T-helper 2 cell treated with Interferon-gamma antibody and Interleukin-4, amounts not matched to agents 5 μg/mL and 100 μg/mL, for 36 hours (primary cell): Measurements from ENCODE around the gene CSAD.
A peak's percentile ranks its signal among the peaks of the same experiment; 100 is the strongest.
"Not testable (repeated sequence)": the region's sequence is repeated elsewhere in the genome, so short reads cannot be mapped to it uniquely, and the experiment has no call there.

Source experiments
- DNase-seq: peaks from one replicate; pipeline ENCODE4 v3.0.0; 2021; ENCODE audit warnings: low spot score
- H3K27ac Mint-ChIP-seq: one replicate; pipeline ENCODE4 v1.8.0; 2021; ENCODE audit warnings: mild to moderate bottlenecking, mixed read lengths
- H3K27me3 Mint-ChIP-seq: one replicate; pipeline ENCODE4 v1.8.0; 2021; ENCODE audit warnings: low read depth, mixed read lengths
- H3K36me3 Mint-ChIP-seq: one replicate; pipeline ENCODE4 v1.8.0; 2021; ENCODE audit warnings: low read depth, mixed read lengths
- H3K4me1 Mint-ChIP-seq: one replicate; pipeline ENCODE4 v1.8.0; 2021; ENCODE audit warnings: low read depth, mixed read lengths
- H3K4me3 Mint-ChIP-seq: one replicate; pipeline ENCODE4 v1.8.0; 2022; ENCODE audit warnings: mild to moderate bottlenecking, moderate library complexity, mixed read lengths
- H3K9me3 Mint-ChIP-seq: one replicate; pipeline ENCODE4 v1.8.0; 2021; ENCODE audit warnings: mixed read lengths

CSAD gene

DNA sequence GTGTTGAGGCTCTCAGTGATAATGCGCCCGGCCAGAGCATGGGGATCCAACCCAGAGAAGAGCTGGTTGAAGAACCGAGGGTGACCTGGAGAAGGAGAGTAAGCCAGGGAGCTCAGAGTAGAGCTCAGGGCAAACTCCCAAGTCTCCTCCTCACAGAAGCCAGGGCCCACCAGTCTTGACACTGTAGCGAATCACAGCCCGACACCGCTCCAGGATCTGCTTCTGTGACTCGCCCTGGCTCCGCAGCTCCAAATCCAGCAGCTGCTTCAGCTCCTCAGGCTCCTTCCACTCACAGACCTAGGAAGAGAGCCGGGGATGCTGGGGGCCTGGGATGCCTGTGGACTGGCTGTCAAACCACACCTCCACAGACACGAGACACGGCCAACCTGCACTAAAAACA is 8.4 kb downstream of the CSAD start:
- Mint-ChIP-seq H3K4me3 (no peak overlapping the region), H3K36me3 (no peaks in the 10 kb centered on the region), H3K27ac (no peak overlapping the region), H3K9me3 (no peaks in the 10 kb centered on the region), H3K27me3 (no peaks in the 10 kb centered on the region), H3K4me1 (peaks cover 11% of the 10 kb centered on the region)
- no peak for DNase-seq

DNA sequence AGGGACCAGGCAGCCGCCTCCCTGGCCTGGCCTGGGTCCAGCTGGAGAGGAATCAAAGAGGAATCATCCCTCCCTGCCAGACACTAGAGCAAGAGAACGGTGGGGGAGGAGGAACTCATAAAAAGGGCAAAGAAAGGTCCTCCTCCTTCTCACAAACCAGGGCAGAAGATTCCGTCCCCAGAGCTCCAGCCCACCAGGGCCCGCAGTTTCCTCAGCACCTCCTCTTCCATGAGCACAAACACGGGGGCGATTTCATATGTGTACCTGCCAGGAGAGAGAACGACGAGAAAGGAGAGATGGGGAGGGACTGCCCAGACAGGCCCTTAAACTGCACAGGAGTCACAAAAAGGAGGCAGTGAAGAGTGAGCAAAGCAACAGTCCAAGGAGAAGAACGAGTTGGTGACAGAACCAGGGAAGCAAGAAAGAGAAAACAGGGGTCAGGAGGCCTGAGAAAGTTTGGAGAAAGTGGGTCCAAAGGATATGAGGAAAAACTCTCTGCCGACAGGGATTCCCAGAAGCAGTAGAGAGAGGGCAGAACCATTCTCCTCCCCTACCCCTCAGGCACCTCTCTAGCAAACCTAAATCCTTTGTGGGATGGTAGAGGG is 8.9 kb downstream of the CSAD start:
- no peaks in the 10 kb centered on the region for H3K36me3 Mint-ChIP-seq
- no peaks in the 10 kb centered on the region for H3K27me3 Mint-ChIP-seq
- no peaks in the 10 kb centered on the region for H3K9me3 Mint-ChIP-seq
- no peak for DNase-seq
- H3K4me3 Mint-ChIP-seq, result no peak overlapping the region
- no peak overlapping the region for H3K27ac Mint-ChIP-seq
- H3K4me1 Mint-ChIP-seq, result peaks cover 11% of the 10 kb centered on the region

DNA sequence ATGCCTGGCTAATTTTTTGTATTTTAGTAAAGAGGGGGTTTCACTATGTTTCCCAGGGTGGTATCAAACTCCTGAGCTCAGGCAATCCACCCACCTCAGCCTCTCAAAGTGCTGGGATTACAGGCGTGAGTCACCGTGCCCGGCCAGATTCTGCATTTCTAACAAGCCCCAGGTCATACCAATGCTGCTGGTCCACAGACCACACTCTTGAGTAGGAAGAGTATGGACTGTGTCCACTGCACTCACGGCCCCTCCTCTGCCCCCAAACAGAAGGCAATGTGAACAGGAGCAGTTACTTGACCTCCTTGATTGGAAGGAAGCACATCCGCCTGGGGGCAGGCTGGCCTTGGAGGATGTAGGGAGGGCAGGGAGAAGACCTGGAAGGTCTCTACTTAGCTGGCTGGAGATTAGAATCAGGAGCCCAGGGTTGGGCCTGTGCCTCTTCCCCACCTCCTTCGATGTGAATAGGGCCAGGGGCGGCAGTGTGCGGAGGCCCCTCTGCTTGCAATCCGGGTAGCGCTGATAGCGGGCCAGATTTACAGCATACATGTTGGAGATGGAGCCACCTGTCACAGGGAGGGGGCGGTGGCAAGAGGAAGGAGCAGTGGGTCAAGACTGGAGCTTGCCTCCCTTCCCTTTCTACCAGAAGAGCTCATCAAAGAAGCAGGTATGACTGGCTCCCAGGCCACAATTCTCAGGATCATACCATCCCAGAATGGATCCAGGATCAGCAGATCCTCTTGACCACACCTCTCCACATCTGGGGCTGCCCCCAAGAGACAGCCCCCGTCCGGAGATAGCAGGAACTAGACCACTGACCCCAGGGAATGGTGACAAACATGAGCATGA is 9.6 kb downstream of the CSAD start:
- no peak for DNase-seq
- Mint-ChIP-seq H3K27ac (no peak overlapping the region), H3K9me3 (no peaks in the 10 kb centered on the region), H3K36me3 (no peaks in the 10 kb centered on the region), H3K27me3 (no peaks in the 10 kb centered on the region), H3K4me1 (peaks cover 11% of the 10 kb centered on the region), H3K4me3 (no peak overlapping the region)

DNA sequence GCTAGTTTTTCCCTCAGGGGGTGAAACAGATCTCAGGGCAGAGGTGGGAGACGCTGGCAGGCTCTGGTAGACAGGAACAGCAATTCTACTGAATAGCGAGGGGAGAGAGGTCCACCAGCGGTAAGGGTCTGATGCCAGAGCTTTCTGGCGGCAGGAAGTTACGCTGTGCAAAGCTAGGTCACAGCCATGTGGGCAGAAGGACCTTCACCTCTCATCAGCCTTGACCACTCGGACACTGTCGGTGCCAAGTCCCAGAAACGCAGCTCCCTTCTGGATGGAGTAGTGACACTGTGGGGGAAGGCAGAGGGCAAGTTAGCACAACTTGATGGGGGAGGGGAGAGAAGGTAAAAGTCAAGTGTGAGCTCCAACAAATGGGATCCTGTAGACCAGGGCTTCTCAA is 10.5 kb downstream of the CSAD start:
- Mint-ChIP-seq H3K27ac (no peak overlapping the region), H3K4me1 (peaks cover 4% of the 10 kb centered on the region), H3K4me3 (no peak overlapping the region), H3K9me3 (no peaks in the 10 kb centered on the region), H3K27me3 (no peaks in the 10 kb centered on the region), H3K36me3 (no peaks in the 10 kb centered on the region)
- DNase-seq, result no peak

DNA sequence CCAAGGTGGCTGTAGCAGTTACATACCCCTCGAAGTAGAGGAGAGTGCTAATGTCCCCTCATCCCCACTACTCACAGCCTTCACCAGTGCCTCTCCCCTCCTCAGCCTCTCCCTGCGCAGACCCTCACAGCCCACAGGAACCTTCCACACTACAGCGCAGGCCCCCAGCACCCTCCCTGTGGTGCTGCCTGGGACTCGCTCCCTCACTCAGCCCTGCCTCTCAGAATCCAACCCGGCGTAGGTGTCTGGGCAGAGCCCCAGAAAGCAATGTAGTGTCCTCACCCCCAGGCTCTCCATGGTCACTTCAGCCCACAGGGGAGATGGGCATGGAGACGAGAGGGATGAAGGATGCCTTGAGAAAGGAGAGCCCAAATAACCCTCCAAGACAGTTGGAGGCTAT is 11.1 kb downstream of the CSAD start:
- no peaks in the 10 kb centered on the region for H3K4me1 Mint-ChIP-seq
- no peak for DNase-seq
- no peaks in the 10 kb centered on the region for H3K9me3 Mint-ChIP-seq
- H3K27me3 Mint-ChIP-seq, result no peaks in the 10 kb centered on the region
- no peak overlapping the region for H3K4me3 Mint-ChIP-seq
- H3K36me3 Mint-ChIP-seq, result no peaks in the 10 kb centered on the region
- H3K27ac Mint-ChIP-seq, result no peak overlapping the region

DNA sequence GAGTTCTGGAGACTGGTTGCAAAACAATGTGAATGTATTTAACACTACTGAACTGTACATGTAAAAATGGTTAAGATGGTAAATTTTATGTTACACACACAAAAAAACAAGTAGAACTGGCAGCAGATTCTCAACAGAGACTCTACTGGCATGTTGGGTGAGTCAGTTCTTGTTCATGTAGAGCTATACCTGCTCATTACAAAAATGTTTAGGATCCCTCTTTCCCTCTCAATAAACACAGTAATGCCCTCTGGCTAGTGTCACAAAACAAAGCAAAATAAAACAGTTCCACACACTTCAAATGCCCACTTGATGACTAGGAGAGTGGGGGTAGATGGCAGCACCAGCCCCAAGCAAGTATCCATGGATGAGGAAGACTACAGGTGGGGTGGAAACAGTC is 13.9 kb downstream of the CSAD start:
- Mint-ChIP-seq H3K4me3 (no peak overlapping the region), H3K9me3 (no peaks in the 10 kb centered on the region), H3K4me1 (no peaks in the 10 kb centered on the region), H3K36me3 (no peaks in the 10 kb centered on the region), H3K27me3 (no peaks in the 10 kb centered on the region), H3K27ac (no peak overlapping the region)
- DNase-seq, result no peak

DNA sequence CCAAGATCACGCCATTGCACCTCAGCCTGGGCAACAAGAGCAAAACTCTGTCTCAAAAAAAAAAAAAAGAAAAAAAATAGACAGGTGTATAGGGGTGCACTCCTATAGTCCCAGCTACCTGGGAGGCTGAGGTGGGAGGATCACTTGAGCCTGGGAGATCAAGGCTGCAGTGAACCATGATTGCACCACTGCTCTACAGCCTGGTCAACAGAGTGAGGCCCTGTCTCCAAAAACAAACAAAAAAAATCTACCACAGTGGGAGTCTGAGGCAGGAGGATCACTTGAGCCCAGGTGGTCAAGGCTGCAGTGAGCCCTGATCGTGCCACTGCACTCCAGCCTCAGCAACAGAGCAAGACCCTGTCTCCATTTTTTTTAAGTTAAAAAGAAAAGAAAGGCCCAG is 17.7 kb downstream of the CSAD start:
- H3K4me3 Mint-ChIP-seq, H3K4me1 Mint-ChIP-seq, H3K27ac Mint-ChIP-seq, DNase-seq, H3K9me3 Mint-ChIP-seq, H3K36me3 Mint-ChIP-seq, H3K27me3 Mint-ChIP-seq: not testable (repeated sequence)

DNA sequence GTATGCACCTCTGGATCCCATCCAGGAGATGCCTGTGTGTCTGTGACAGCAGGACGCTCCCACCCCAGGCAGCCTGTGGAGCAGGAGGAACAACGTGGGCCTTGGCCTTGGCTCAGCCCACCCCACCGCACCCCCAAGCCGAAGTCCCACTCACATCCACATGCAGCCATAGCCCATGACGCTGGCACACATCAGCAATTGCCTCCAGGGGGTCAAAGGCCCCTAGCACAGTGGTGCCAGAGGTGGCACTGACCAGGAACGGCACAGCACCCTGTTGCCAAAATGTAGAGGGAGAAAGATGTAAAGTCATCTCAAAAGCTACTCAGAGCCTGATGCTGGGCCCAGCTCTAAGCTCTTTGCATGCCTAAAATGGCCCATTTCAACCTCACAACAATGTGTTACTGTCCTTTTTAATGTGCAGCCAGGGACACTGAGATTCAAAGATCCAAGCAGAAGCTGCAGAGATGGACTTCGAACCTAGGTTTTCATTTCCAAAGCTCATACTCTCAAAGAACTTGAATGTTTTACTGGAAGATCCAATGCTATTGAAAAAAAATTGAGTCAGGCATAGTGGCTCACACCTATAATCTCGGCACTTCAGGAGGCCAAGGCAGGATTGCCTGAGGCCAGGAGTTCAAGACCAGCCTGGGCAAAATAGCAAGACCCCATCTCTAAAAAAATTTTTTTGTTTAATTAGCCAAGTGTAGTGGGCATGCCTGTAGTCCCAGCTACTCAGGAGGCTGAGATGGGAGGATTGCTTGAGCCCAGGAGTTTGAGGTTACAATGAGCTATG is 19.4 kb downstream of the CSAD start:
- H3K27me3 Mint-ChIP-seq, result no peaks in the 10 kb centered on the region
- H3K27ac Mint-ChIP-seq, result no peak overlapping the region
- DNase-seq, result no peak
- H3K4me1 Mint-ChIP-seq, result peaks cover 9% of the 10 kb centered on the region
- no peak overlapping the region for H3K4me3 Mint-ChIP-seq
- no peaks in the 10 kb centered on the region for H3K36me3 Mint-ChIP-seq
- no peaks in the 10 kb centered on the region for H3K9me3 Mint-ChIP-seq

DNA sequence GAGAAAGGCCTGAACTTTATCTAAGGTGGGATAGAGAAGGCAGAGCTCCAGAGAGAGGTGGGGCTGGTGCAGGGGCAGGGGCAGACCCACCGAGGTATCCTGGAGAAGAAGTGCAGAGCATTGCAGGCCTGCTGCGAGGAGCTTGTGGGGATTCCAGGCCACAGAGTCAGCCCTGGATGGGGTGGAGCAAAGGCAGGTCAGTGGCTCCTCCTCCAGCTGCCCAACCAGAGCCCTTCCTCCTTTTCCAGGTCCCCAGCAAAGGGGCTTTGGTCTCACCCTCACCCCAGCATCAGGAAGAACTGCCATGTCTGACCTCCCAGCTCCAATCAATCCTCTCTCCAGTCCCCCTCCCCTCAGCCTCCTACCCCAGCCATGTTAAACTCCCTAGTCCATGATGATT is 20.1 kb downstream of the CSAD start:
- H3K36me3 Mint-ChIP-seq, result no peaks in the 10 kb centered on the region
- H3K27ac Mint-ChIP-seq, result no peak overlapping the region
- no peak overlapping the region for H3K4me3 Mint-ChIP-seq

DNA sequence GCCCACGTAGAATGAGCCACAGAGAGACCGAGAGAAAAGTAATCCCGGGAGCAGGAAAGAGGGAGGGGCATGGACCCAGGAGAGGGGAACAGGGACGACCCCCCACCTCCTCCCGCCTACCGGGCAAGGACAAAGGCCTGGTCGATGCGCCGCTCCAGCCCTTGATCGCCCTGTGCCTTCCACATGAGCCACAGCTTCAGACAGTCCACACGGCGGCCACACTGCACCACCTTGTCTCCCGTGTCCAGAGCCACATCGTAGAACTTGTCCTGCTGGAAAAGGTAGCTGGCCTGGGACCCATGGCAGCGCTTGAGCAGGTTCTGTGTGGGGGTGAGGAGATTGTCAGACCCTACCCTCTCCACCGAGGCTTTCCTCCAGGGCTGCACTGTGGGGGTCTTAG is 20.7 kb downstream of the CSAD start:
- H3K9me3 Mint-ChIP-seq, result no peaks in the 10 kb centered on the region
- no peak for DNase-seq
- H3K36me3 Mint-ChIP-seq, result no peaks in the 10 kb centered on the region
- no peaks in the 10 kb centered on the region for H3K27me3 Mint-ChIP-seq
- no peak overlapping the region for H3K4me3 Mint-ChIP-seq
- no peak overlapping the region for H3K27ac Mint-ChIP-seq
- peaks cover 9% of the 10 kb centered on the region for H3K4me1 Mint-ChIP-seq

More for the DNA sequence above, 20.1 kb downstream of the CSAD start:
- Mint-ChIP-seq H3K4me1 (peaks cover 9% of the 10 kb centered on the region), H3K27me3 (no peaks in the 10 kb centered on the region), H3K9me3 (no peaks in the 10 kb centered on the region)
- DNase-seq, result no peak

DNA sequence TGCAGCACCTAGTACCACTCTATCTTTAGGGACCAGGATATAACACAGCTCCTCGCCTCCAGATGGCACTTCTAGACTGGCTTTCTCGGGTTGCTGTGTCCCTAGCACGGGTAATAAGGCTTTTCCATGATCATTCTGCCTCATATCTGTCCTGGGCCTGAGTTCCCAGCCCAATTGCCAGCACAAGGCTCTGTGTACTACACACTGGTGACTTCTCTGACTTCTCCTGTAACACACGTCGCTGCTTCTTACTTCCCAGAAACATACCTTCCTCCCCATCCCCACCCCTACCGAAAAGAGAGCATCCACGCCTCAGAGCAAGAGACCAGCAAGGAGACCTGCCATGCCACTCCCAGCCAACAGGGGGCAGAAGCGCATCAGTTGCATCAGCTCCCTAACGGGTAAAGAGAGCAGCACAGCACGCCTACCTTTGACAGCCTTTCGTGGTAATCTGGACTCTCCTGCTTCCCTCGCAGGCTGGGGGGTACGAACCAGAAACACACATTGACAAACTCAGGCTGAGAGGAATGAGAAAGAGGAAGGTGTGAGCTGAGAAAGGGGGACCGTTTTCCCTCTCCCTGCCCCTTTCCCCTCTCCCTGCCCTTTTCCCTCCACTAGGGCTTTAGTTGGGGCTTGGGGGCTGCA is 21.4 kb downstream of the CSAD start:
- H3K36me3 Mint-ChIP-seq, result no peaks in the 10 kb centered on the region
- no peak overlapping the region for H3K4me3 Mint-ChIP-seq
- H3K9me3 Mint-ChIP-seq, result no peaks in the 10 kb centered on the region
- peaks cover 9% of the 10 kb centered on the region for H3K4me1 Mint-ChIP-seq
- peak overlapping the region; percentile 28 for H3K27ac Mint-ChIP-seq
- no peaks in the 10 kb centered on the region for H3K27me3 Mint-ChIP-seq
- DNase-seq, result peak; percentile 82

DNA sequence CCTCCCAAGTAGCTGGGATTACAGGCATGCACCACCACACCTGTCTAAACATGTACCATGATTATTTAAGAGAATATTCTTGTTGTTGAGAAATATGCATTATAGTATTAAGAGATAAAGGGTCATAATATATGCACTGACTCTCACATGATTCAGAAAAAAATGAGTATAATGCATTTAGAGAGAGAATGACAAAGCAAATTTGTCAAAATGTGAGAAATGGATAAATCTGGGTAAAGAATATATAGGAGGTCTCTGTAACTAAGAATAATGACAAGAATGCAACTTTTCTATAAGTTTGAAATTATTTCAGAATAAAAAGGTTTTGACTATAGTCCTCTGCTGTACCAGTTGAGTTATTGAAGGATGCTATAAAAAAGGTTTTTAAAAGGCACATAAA is 28.3 kb downstream of the CSAD start:
- no peaks in the 10 kb centered on the region for H3K4me1 Mint-ChIP-seq
- no peak for DNase-seq
- no peak overlapping the region for H3K4me3 Mint-ChIP-seq
- no peaks in the 10 kb centered on the region for H3K27me3 Mint-ChIP-seq
- H3K36me3 Mint-ChIP-seq, result no peaks in the 10 kb centered on the region
- no peaks in the 10 kb centered on the region for H3K9me3 Mint-ChIP-seq
- no peak overlapping the region for H3K27ac Mint-ChIP-seq

DNA sequence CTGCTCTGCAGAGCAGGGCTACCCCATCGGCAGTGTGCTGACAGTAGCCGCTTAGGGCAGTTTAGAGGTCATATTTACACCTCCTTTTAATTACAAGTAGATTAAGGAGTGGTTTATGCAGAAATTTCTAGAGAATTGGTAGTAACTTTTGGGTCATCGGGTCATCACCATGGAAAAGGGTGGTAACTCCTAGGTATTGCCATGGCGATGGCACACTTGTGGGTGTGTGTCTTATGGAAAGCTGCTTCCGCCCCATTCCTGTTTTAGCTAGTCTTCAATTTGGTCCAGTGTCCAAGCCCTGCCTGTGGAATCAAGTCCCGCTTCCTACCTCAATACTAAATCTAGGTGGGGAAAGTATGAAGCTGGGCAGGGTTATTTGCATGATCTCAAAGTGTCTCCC is 29.7 kb downstream of the CSAD start:
- Mint-ChIP-seq H3K4me1 (no peaks in the 10 kb centered on the region), H3K9me3 (no peaks in the 10 kb centered on the region), H3K36me3 (no peaks in the 10 kb centered on the region), H3K27ac (no peak overlapping the region), H3K27me3 (no peaks in the 10 kb centered on the region), H3K4me3 (no peak overlapping the region)
- no peak for DNase-seq

DNA sequence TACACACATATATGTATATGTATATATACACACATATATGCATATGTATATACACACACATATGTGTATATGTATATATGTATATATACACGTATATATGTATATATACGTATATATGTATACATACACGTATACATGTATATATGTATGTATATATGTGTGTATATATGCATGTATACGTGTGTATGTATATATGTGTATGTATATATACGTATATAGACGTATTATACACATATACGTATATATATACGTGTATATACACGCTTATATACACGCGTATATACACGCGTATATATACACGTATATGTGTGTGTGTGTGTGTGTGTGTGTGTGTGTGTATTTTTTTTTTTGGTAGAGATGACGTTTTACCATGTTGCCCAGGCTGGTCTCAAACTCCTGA is 33.1 kb downstream of the CSAD start:
- H3K9me3 Mint-ChIP-seq, result no peaks in the 10 kb centered on the region
- no peak for DNase-seq
- H3K27me3 Mint-ChIP-seq, result no peaks in the 10 kb centered on the region
- H3K27ac Mint-ChIP-seq, result no peak overlapping the region
- H3K4me3 Mint-ChIP-seq, result no peak overlapping the region
- no peaks in the 10 kb centered on the region for H3K36me3 Mint-ChIP-seq
- no peaks in the 10 kb centered on the region for H3K4me1 Mint-ChIP-seq
